ENCODE results near the gene GSK3A. TPM values are rescaled to one million over a fixed set of nuclear protein-coding genes. Genes with fewer than 3 reads are reported as not detected.
A peak's percentile ranks its signal among the peaks of the same experiment; 100 is the strongest.

GSK3A gene
- polyA plus RNA-seq, 4 donors = 48.5 to 73.0 (median 70.6) TPM

DNA sequence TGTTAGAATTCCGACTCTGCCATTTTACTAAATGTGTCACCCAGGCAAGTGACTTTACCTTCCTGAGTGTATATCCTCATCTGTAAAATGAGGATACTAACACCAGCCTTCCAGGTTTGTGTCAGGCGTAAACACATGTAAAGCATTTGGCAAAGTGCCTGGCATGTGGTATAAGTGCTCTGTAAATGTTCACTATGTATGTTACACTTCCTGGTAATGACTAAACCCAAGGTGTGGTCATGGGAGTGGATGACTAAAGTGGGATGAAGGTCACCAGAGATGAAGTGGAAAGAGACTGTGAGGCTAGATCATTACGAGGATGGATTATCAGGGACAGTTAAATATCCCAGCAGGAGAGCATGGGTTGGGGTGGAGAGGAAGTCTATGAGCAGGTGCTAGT is 50.5 kb downstream of the GSK3A start:
- DNase-seq (peak; percentile 95 to 99), FAIRE-seq (no peak)
- Histone ChIP-seq H3K27ac (ENCODE audit: low read depth in 1 of 3, low read length in 2 of 3) (peak overlapping the region; percentile 86 to 92 (median 92)), H3K9me3 (ENCODE audit: control insufficient read depth in 2 of 2, insufficient read depth in 1 of 2, low read depth in 1 of 2, low read length in 1 of 2) (peaks cover 0 to 6% of the 10 kb centered on the region in 2 donors), H3K4me3 (ENCODE audit: low read depth in 1 of 3, low read length in 3 of 3) (no peak overlapping the region), H3K36me3 (ENCODE audit: control insufficient read depth in 3 of 3, insufficient read depth in 2 of 3, low read depth in 1 of 3, low read length in 3 of 3) (peaks cover 0 to 10% (median 3%) of the 10 kb centered on the region in 3 donors), H3K4me1 (ENCODE audit: control insufficient read depth in 3 of 3, insufficient read depth in 2 of 3, low read depth in 1 of 3, low read length in 2 of 3) (peaks cover 8 to 18% (median 9%) of the 10 kb centered on the region in 3 donors), H3K27me3 (ENCODE audit: control insufficient read depth in 3 of 3, insufficient read depth in 3 of 3, low read length in 3 of 3) (peaks cover 0 to 2% (median 0%) of the 10 kb centered on the region in 3 donors)
- WGBS, 3 donors = 5 to 49% (median 27%) methylated on average over 3 of the region's 3 CpGs

- Histone ChIP-seq H3K4me1 (ENCODE audit: control insufficient read depth in 3 of 3, insufficient read depth in 2 of 3, low read depth in 1 of 3, low read length in 2 of 3) (peaks cover 7 to 18% (median 9%) of the 10 kb centered on the region in 3 donors), H3K4me3 (ENCODE audit: low read depth in 1 of 3, low read length in 3 of 3) (no peak overlapping the region), H3K27ac (ENCODE audit: low read depth in 1 of 3, low read length in 2 of 3) (peak overlapping the region; percentile 86 to 92 (median 92)), H3K36me3 (ENCODE audit: control insufficient read depth in 3 of 3, insufficient read depth in 2 of 3, low read depth in 1 of 3, low read length in 3 of 3) (peaks cover 0 to 5% (median 2%) of the 10 kb centered on the region in 3 donors), H3K27me3 (ENCODE audit: control insufficient read depth in 3 of 3, insufficient read depth in 3 of 3, low read length in 3 of 3) (peaks cover 0 to 2% (median 0%) of the 10 kb centered on the region in 3 donors), H3K9me3 (ENCODE audit: control insufficient read depth in 2 of 2, insufficient read depth in 1 of 2, low read depth in 1 of 2, low read length in 1 of 2) (peaks cover 0 to 6% of the 10 kb centered on the region in 2 donors)
- no peak for DNase-seq
- WGBS, 3 donors = 27 to 59% (median 39%) methylated on average over 1 of the region's 1 CpG
- FAIRE-seq = no peak
Observed at GRCh38 chr19:42191330-42191729, 51.1 kb downstream of the GSK3A start.

GRCh38 chr19:42189133-42189532 is 53.3 kb downstream of the GSK3A start:
- DNase-seq (no peak), FAIRE-seq (no peak)
- H3K4me3 ChIP-seq (ENCODE audit: low read depth in 1 of 3, low read length in 3 of 3) = no peak overlapping the region
- peaks cover 0 to 2% (median 0%) of the 10 kb centered on the region in 3 donors for H3K27me3 ChIP-seq (ENCODE audit: control insufficient read depth in 3 of 3, insufficient read depth in 3 of 3, low read length in 3 of 3)
- H3K4me1 ChIP-seq (ENCODE audit: control insufficient read depth in 3 of 3, insufficient read depth in 2 of 3, low read depth in 1 of 3, low read length in 2 of 3) = peaks cover 9 to 20% (median 10%) of the 10 kb centered on the region in 3 donors
- H3K9me3 ChIP-seq (ENCODE audit: control insufficient read depth in 2 of 2, insufficient read depth in 1 of 2, low read depth in 1 of 2, low read length in 1 of 2) = peaks cover 0 to 6% of the 10 kb centered on the region in 2 donors
- 78 to 92% (median 85%) methylated on average over 3 of the region's 3 CpGs for WGBS, 3 donors
- H3K36me3 ChIP-seq (ENCODE audit: control insufficient read depth in 3 of 3, insufficient read depth in 2 of 3, low read depth in 1 of 3, low read length in 3 of 3) = no peaks in the 10 kb centered on the region
- no peak overlapping the region for H3K27ac ChIP-seq (ENCODE audit: low read depth in 1 of 3, low read length in 2 of 3)

DNA sequence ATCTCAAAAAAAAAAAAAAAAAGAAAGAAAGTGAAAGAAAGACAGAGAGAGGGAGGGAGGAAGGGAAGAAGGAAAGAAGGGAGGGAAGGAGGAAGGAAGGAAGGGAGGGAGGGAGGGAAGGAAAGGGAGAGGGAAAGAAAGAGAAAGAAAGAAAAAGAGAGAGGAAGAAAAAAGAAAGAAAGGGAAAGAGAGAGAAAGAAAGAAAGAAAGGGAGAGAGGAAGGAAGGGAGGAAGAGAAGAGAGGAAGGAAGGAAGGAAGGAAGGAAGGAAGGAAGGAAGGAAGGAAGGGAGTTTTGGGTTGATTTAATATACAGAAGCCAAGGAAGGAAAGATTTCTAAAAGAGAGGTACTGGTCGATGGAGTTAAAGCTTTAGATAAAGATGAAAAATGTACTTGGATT is 53.7 kb downstream of the GSK3A start:
- peaks cover 0 to 6% of the 10 kb centered on the region in 2 donors for H3K9me3 ChIP-seq (ENCODE audit: control insufficient read depth in 2 of 2, insufficient read depth in 1 of 2, low read depth in 1 of 2, low read length in 1 of 2)
- 78 to 100% (median 79%) methylated on average over 1 of the region's 1 CpG for WGBS, 3 donors
- H3K27me3 ChIP-seq (ENCODE audit: control insufficient read depth in 3 of 3, insufficient read depth in 3 of 3, low read length in 3 of 3) = peaks cover 0 to 2% (median 0%) of the 10 kb centered on the region in 3 donors
- peaks cover 9 to 20% (median 10%) of the 10 kb centered on the region in 3 donors for H3K4me1 ChIP-seq (ENCODE audit: control insufficient read depth in 3 of 3, insufficient read depth in 2 of 3, low read depth in 1 of 3, low read length in 2 of 3)
- H3K27ac ChIP-seq (ENCODE audit: low read depth in 1 of 3, low read length in 2 of 3) = no peak overlapping the region
- H3K4me3 ChIP-seq (ENCODE audit: low read depth in 1 of 3, low read length in 3 of 3) = no peak overlapping the region
- no peaks in the 10 kb centered on the region for H3K36me3 ChIP-seq (ENCODE audit: control insufficient read depth in 3 of 3, insufficient read depth in 2 of 3, low read depth in 1 of 3, low read length in 3 of 3)
- FAIRE-seq = no peak
- DNase-seq = no peak

- peaks cover 0 to 4% (median 2%) of the 10 kb centered on the region in 3 donors for H3K4me1 ChIP-seq (ENCODE audit: control insufficient read depth in 3 of 3, insufficient read depth in 2 of 3, low read depth in 1 of 3, low read length in 2 of 3)
- DNase-seq (peak in 1 of 2 donors; percentile 45), FAIRE-seq (no peak)
- no peak overlapping the region for H3K27ac ChIP-seq (ENCODE audit: low read depth in 1 of 3, low read length in 2 of 3)
- peaks cover 0 to 12% (median 1%) of the 10 kb centered on the region in 3 donors for H3K27me3 ChIP-seq (ENCODE audit: control insufficient read depth in 3 of 3, insufficient read depth in 3 of 3, low read length in 3 of 3)
- no peak overlapping the region for H3K4me3 ChIP-seq (ENCODE audit: low read depth in 1 of 3, low read length in 3 of 3)
- no peaks in the 10 kb centered on the region for H3K36me3 ChIP-seq (ENCODE audit: control insufficient read depth in 3 of 3, insufficient read depth in 2 of 3, low read depth in 1 of 3, low read length in 3 of 3)
- no peaks in the 10 kb centered on the region for H3K9me3 ChIP-seq (ENCODE audit: control insufficient read depth in 2 of 2, insufficient read depth in 1 of 2, low read depth in 1 of 2, low read length in 1 of 2)
Observed at GRCh38 chr19:42185277-42185676, 57.1 kb downstream of the GSK3A start.

DNA sequence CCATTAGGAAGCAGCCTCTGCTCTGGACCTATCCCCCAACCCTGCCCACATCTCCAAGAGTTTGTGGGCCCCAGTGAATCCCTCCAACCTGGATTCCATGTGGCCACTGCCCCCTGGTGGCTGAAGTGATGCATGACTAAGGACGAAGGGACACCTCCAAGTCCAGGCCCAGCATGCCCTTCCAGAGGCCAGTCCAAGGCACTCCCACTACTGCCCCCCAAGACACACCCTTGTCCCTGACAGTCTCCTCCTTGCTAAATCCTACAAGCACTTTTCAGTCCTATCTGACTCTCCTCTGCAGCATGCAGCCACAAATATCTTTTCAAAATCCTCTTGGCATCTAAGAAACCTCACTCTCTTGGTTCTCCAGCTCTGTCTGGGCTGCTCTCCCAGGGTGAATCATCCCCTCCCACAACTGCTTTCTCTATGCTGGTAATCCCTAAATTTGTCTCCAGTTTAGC is 58.0 kb downstream of the GSK3A start:
- Histone ChIP-seq H3K4me1 (ENCODE audit: control insufficient read depth in 3 of 3, insufficient read depth in 2 of 3, low read depth in 1 of 3, low read length in 2 of 3) (peaks cover 0 to 4% (median 2%) of the 10 kb centered on the region in 3 donors), H3K4me3 (ENCODE audit: low read depth in 1 of 3, low read length in 3 of 3) (no peak overlapping the region), H3K36me3 (ENCODE audit: control insufficient read depth in 3 of 3, insufficient read depth in 2 of 3, low read depth in 1 of 3, low read length in 3 of 3) (no peaks in the 10 kb centered on the region), H3K27me3 (ENCODE audit: control insufficient read depth in 3 of 3, insufficient read depth in 3 of 3, low read length in 3 of 3) (peaks cover 0 to 19% (median 10%) of the 10 kb centered on the region in 3 donors), H3K9me3 (ENCODE audit: control insufficient read depth in 2 of 2, insufficient read depth in 1 of 2, low read depth in 1 of 2, low read length in 1 of 2) (no peaks in the 10 kb centered on the region), H3K27ac (ENCODE audit: low read depth in 1 of 3, low read length in 2 of 3) (no peak overlapping the region)
- DNase-seq (peak; percentile 77 to 83), FAIRE-seq (no peak)
- 0 to 10% (median 7%) methylated on average over 1 of the region's 1 CpG for WGBS, 3 donors

Other genes with a start within 250 kb of the GSK3A start
- 1 to 10 TPM in 2 of 4 donors, under 1 TPM in 1, not detected in 1; 0.81 to 4.3 (median 1.3) TPM for gene ATP1A3, start 248.4 kb downstream of the GSK3A start, polyA plus RNA-seq
- gene GRIK5, start 172.4 kb downstream of the GSK3A start, polyA plus RNA-seq = 1 to 10 TPM in 1 of 4 donors, under 1 TPM in 2, not detected in 1; 0.27 to 1.6 (median 0.68) TPM
- 10 to 100 TPM in 1 of 4 donors, 1 to 10 TPM in 3; 4.5 to 16.9 (median 7.4) TPM for gene ZNF574, start 166.4 kb downstream of the GSK3A start, polyA plus RNA-seq
- gene POU2F2, start 110.2 kb downstream of the GSK3A start, polyA plus RNA-seq = 1 to 10 TPM in 3 of 4 donors, under 1 TPM in 1; 0.45 to 2.7 (median 1.9) TPM
- 10 to 100 TPM; 22.8 to 41.3 (median 37.8) TPM for gene DEDD2, start 24.9 kb downstream of the GSK3A start, polyA plus RNA-seq
- 10 to 100 TPM in 1 of 4 donors, 1 to 10 TPM in 3; 3.2 to 11.3 (median 4.4) TPM for gene ZNF526, start 22.3 kb downstream of the GSK3A start, polyA plus RNA-seq
- gene ERF, start 12.5 kb upstream of the GSK3A start, polyA plus RNA-seq = 10 to 100 TPM; 28.6 to 60.7 (median 41.7) TPM
- 10 to 100 TPM; 14.1 to 39.2 (median 24.0) TPM for gene CIC, start 26.6 kb upstream of the GSK3A start, polyA plus RNA-seq
- gene PRR19, start 59.5 kb upstream of the GSK3A start, polyA plus RNA-seq = 1 to 10 TPM in 2 of 4 donors, under 1 TPM in 2; 0.81 to 1.1 (median 0.99) TPM
- 10 to 100 TPM; 16.3 to 49.4 (median 26.9) TPM for gene PAFAH1B3, start 60.0 kb upstream of the GSK3A start, polyA plus RNA-seq
- 1 to 10 TPM in 1 of 4 donors, under 1 TPM in 1, not detected in 2; 0.83 to 1.1 TPM for gene TMEM145, start 70.7 kb upstream of the GSK3A start, polyA plus RNA-seq
- 10 to 100 TPM in 2 of 4 donors, 1 to 10 TPM in 2; 2.4 to 26.7 (median 6.9) TPM for gene MEGF8, start 83.0 kb upstream of the GSK3A start, polyA plus RNA-seq
- 10 to 100 TPM in 1 of 4 donors, 1 to 10 TPM in 3; 5.8 to 28.1 (median 9.0) TPM for gene CNFN, start 147.7 kb upstream of the GSK3A start, polyA plus RNA-seq
- gene LIPE, start 184.8 kb upstream of the GSK3A start, polyA plus RNA-seq = 10 to 100 TPM; 10.1 to 40.2 (median 19.7) TPM
- gene CXCL17, start 200.3 kb upstream of the GSK3A start, polyA plus RNA-seq = 1 to 10 TPM in 2 of 4 donors, under 1 TPM in 2; 0.12 to 1.6 (median 0.89) TPM